Measurements from ENCODE around the gene MPPED2.

The MPPED2 gene

DNA sequence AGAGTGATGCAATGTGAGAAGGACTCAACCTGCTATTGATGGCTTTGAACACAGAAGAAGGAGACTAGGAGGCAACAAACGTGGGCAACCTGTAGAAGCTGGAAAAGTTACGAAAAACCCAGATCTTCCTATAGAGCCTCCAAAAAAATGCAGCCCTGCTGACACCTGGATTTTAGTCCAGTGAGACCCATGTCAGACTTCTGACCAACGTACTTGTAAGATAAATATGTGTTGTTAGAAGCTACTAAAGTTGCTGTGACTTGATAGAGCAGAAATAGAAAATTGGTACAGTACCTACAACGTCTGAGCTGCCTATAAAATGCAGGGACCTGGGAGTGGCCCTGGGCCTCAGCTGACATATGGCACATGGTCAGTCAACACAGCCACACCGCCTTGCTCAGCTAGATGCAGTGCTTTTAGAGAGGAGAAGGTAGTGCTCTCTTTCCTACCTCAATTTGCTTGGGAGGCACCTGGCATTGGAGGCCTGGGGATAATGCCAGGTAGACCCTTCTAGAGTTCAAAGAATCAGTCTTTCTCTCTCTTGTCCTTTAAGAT lies 165.8 kb downstream of the MPPED2 start:
- no peak for DNase-seq (ENCODE audit: low read depth)

DNA sequence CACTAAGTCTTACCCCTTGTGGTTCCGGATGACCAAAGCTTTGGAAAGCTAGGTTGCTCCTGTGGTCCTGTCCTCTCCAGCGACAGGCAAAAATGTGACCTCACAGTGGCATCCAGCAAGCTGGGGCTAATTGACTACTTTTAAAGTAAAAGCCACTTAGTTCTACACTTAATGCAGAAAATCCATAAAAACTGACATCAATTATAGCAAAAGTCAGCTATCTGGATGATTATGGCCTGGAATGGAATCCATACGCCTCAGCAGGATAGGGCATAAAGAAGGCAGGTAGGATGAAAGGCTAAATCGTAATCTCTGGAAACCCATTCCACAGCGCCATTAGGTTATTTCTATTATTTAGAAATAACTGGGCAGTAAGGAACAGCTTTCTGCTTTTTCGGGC lies 171.3 kb downstream of the MPPED2 start:
- DNase-seq (ENCODE audit: low read depth): no peak

DNA sequence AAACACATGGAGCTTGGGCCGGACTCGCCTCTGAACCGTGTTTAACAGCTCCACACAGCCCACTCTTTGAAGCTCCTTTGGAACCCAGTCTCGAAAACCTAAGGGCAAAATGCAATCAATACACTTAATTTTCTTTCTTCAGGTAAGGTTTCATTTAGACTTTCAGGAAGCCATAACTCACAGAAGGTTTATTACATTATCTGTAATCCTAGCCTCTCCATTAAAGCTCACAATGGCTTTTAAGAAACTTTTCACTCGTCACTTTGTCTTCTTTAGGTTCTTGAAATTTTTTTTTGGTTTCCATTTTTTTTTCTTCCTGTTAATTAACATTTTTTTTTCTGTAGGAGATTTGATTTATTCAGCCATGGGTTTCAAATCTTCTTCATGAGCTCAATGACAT lies 171.9 kb downstream of the MPPED2 start:
- DNase-seq (ENCODE audit: low read depth): no peak

DNA sequence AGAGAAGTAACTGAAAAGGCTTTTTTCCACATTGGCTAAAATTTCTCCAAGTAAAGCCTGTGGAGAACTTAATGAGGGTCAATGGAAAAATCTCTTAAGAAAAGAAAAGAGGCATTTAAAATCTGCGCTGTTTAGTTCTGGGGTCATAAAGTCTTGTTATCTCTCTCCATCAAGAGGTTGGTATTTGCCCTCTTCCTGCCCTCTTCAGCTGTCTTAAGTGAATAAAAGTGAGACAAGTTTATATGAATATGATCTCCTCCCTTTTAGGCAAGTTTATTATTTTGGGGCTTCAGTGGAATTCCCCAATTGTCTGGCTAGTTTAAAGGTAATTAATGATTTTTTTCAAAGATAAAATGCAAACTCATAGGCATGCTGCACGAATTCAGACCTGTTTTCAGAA lies 173.6 kb downstream of the MPPED2 start:
- no peak for DNase-seq (ENCODE audit: low read depth)

DNA sequence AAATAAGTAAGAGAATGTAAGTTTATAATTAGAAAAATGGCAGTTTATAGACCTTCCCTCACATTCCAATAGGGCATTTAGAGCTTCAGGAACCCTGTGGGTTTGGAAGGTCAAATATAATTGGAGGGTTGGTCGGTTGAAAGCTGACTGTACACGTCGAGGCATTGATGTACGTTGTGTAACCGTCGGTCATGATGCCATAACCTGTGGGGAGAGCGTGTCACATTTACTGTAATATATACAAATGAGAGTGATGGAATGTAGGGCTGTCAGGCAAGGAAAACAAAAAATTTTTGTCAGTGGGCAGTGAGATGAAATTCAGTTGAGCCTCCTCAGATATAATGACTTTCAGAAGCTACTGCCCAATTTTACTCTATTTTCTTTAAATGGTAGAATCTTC lies 174.8 kb downstream of the MPPED2 start:
- DNase-seq (ENCODE audit: low read depth): no peak

DNA sequence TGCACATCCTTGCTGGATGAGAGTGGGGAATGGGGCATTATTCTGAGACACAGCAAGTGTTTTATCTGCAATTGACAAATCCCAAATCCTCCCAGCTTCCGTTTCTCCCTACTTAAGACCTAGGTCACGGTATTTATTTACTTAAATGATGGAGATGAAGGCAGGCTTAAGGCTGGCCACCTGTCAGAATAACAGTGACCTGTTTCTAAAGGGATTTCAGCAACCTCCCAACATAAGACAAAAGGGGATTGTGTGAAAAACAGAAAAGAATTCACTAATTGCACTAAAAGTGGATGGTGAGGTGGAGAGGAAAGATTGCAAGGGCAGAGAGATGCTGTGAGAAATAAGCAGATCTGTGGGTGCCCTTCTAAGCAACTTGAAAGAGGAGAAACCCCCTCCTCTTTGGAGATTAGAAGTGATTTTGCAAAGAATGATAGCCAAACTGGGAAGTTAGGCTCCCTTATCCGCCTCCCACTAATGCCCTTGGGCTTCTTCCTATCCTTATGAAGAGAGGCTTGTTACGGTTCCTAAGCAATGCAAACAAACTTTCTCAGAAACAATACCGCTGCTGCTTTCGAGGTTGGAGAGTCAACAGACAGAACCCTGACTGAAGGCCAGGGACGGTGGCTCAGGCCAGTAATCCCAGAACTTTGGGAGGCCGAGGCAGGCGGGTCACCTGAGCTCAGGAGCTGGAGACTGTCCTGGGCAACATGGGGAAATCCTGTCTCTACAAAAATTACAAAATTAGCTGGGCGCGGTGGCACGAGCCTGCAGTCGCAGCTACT lies 179.0 kb downstream of the MPPED2 start:
- DNase-seq (ENCODE audit: low read depth): no peak

DNA sequence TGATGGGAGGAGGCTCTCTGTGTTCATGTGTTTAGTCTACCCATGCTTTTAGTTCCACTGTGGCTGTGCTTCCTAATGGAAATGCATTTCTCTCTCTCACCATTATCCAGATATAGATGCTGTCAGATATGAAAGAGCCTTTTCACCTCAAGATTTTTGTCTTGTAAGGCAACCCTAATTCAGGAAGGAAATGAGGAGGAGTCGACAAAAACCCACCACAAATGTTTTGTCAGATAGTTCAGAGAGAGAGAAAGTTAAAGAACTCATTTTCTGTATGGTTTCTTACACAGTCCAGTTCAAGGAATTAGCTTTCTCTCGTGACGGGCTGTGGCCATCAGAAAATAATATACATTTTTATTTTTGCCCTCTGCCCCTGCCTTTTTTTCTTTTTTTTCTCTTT lies 180.8 kb downstream of the MPPED2 start:
- DNase-seq (ENCODE audit: low read depth): no peak

DNA sequence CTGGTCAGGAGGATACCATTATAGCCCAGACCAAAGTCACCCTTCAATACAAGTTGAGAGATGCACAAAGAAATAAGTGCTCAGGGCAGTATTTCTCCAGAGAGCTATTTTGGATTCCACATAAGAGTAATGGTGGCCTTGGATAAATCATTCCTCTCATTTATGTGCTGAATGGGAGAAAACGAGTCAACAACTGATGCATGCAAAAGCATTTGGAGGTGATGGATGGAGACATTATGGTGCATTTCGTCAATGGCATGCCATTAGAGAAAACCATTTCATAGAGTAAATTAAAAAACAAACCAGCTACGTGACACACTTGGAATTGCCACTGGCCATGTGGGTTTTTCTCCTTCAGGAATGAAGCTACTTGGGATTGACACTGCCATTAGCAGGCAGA lies 182.0 kb downstream of the MPPED2 start:
- DNase-seq (ENCODE audit: low read depth): no peak

DNA sequence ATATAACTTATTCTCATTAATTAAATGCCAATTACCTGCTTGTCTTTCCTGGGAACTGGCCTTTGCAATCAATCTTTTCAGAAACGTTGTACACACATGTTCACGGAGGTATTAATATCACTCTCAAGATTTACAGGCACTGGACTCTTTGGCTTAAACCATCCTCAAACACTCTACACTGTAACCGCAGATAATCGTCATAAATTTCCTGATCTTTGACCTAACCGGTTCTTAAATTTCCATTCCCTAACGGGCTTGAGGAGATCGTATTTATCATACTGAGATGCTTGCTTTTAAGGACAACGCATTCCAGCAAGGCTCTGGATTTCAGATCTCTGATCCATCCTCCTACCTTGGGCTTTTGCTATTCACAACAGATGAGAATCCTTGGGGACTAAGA lies 190.4 kb downstream of the MPPED2 start:
- no peak for DNase-seq (ENCODE audit: low read depth)

DNA sequence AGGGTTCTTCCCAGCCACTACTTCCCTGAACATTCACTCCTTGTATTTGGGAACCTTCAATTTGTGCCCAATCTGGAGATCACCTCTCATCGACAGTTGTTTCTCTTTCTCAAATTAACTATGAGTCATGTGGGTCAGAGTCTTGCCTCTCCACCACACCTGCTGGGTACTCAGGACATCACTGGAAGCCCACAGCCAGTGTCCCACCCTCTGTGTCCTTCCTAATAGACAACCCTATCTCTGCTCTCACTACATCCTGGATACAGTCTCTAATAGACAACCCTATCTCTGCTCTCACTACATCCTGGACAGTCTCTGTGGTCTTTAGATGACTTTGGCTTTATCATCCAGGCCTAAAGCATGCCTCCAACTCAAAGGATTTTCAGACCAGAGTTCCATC lies 193.1 kb downstream of the MPPED2 start:
- no peak for DNase-seq (ENCODE audit: low read depth)

DNA sequence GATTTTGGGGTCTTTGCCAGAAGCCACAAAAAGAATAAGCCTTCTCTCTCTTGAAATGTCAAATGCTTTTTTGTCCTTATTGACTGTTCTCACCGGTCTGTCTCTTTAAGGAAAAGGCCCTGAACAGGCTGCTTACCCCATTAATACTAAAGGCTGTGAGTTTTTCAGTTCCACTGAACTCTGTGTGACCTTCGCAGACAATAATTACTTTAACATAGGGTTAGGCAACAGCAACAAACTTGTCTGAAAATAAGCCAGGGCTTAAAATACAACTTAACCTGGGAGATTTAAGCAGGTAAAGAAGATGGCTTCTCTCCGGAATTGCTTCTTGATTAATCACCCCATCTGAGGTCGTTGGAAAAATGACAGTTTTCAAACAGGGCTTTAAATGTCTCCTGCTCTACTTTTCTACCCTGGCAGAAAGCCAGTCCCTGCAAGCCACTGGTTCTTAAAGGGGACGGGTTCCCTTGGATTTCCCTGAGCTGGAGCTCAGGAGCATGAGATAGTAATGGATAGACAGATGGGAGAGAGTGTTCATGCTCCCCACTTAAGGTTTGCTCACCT lies 193.8 kb downstream of the MPPED2 start:
- DNase-seq (ENCODE audit: low read depth): no peak

DNA sequence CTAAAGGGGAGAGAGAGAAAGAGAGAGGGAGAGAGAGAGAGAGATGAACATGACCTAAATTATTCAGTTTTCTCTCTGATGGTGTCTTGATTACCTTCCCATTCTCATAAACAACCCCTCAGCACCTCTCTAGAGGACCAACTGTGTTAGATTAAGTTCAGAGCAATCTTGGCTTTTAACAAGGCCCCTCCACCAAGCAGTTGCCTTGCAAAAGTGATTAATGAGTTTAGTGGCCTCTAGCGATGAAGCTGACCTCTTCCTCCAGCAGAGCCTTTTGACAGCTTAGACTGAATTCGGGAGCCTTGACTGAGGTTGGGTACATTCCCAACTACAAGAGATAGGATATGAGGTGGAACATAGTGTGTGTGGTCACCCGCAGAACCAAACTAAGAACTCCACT lies 197.2 kb downstream of the MPPED2 start:
- DNase-seq (ENCODE audit: low read depth): no peak

DNA sequence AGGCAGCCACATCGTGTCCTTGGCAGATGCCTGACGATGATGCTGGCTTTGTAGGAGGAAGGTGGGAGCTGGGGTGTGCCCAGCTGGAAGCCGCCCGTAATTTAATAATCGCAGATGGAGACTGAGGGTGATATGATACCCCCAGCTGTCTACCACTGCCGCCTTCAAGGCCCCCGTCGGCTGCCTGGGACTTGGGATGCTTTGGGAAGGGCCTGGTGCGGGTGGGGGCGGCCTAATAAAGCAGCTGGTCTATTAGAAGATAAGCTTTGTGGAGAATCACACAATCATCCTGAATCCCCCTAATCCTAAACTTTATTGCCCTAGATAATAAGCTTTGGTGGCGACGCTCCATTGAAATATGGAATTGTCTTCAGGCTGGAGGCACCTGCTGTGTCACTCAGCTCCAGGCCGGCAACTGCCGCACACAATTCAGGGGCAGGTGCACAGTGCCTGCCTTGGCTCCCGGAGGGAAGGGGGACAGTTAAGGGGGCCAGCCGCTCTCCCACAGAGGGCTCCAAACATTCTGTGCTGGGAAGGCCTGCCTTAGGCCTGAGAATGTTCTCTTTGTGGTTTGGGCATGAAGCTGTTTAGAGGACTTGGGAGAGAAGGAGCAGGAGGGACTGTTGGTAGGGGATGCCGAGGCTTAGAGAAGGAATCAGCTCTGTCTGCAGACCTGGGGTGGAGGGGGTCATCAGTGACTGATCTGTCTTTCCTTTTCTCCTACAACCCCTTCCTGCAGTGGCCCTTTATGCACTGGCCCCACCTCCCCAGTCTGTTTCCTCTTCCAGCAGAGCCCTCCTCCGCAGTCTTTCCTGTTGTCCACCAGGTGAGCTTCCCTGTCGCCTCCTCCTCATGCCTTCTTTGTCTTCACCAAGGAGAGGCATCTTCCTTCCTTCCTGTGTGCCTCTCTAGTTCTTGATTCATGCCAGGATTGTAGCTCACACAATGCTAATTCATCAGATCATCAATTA lies 198.0 kb downstream of the MPPED2 start:
- DNase-seq (ENCODE audit: low read depth): no peak

DNA sequence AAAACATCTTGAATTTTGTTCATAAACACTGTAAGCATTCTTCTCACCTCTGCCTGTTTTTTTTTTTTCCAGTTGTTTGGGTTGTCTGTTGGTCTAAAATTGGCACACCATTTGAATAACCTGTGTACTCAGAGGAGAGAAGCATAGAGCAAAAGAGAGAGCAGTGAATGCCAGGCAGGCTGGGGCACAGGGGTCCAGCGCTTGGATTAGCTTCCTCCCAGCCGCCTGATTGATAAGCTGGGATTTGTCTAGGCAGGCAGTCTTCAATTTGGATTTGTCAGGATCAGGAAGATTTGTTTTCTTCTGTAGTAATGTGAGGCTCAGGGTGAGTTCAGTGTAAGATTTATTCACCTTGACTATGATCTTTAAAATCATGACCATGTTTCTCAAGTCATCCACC lies 204.3 kb downstream of the MPPED2 start:
- no peak for DNase-seq (ENCODE audit: low read depth)

DNA sequence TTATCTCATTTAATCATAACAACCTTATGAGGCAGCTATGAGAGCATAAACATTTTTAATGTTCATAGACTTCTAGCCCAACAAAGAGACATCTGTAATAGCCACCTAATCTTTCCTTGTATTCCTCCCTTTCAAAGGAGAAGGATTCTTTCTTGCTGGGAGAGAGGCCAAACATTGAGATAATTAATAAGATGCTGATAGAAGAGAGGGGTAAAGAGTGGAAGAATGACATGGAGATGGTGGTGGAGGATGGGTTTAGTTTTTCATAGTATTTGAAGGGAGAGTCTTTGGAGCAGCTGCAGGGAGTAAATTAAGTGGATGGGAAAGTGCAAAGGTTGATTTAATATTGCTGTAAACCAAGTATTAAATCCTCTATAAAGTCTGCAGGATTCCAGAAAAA lies 205.3 kb downstream of the MPPED2 start:
- DNase-seq (ENCODE audit: low read depth): no peak

DNA sequence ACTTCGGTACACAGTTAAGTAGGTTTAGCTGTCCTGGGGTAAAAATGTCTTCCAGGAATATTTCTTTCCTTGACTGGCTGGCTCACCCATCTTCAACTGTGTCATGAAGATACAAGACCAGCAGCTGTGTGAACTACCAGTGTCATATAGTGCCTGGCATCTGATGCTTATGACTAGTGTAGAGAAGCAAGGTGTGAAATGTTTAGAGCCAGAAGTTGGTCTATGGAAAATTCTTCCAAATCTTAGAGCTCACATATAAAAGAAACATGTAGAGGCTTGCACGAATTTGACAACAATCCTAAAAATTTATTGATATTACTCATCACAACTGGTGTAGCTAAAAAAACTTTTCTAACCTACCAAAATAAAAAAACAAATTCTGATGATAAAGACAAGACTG lies 208.8 kb downstream of the MPPED2 start:
- no peak for DNase-seq (ENCODE audit: low read depth)

DNA sequence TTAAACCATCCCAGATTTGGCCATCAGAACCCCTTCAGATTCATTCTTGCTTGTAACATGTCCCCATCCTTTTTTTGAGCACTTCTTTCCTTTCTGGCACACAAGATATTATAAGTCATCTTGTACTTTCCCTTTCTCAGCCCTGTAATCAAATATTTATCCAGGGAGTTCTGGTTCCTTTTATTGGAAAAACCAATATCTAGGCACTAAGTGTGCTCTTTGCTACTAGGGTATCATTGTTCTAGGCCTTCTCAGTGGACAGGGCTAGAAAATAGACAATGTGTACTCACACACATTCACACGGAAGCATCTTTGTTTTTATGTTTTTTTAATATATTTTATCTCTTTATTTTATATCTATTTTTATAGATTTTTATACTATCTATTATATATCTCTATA lies 216.0 kb downstream of the MPPED2 start:
- no peak for DNase-seq (ENCODE audit: low read depth)

DNA sequence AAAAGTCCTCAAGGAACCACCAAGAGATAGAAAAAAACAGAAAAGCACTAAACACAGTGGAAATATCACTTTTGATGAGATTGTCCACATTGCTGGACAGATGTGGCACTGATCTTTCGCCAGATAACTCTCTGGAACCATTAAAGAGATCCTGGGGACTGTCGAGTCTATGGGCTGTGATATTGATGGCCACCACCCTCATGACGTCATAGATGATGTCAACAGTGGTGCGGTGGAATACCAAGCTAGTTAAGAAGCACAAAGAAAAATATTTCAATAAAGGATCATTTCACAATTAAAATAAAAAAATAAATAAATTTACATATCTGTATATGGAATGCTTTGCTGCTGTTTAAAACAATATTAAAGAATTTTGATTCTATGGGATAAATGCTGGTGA lies 217.8 kb downstream of the MPPED2 start:
- DNase-seq (ENCODE audit: low read depth): no peak

DNA sequence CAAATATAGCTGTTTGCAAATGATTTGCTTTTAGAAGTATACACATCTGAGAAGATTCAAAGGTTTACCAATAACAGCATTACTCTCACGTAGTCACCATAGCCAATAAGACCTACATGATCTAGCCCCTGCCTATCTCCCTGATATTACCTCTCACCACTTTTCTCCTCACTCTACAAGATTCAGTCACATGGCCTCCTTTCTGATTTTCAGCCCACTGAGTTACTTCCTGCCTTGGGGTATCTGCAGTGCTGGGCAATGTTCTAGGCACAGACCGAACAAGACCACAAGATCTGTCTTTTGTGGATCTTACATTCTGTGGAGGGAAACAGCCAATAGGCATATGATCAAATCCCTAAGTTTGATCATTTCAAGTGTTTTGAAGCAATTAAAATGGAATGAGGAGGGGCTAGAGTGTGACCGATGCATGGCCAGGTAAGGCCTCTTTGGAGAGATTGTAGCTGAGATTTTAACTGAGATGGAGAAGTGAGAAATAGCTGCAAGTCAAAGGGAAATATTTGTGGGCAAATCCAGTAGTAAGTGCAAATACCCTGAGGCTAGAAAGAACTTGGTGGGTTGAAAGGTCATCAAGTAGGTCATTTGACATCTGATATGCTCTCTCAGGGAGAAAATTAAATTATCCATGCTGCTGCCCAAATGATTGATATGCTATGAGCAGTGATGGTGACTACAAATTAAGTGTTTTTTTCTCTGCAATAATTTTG lies 220.2 kb downstream of the MPPED2 start:
- no peak for DNase-seq (ENCODE audit: low read depth)

DNA sequence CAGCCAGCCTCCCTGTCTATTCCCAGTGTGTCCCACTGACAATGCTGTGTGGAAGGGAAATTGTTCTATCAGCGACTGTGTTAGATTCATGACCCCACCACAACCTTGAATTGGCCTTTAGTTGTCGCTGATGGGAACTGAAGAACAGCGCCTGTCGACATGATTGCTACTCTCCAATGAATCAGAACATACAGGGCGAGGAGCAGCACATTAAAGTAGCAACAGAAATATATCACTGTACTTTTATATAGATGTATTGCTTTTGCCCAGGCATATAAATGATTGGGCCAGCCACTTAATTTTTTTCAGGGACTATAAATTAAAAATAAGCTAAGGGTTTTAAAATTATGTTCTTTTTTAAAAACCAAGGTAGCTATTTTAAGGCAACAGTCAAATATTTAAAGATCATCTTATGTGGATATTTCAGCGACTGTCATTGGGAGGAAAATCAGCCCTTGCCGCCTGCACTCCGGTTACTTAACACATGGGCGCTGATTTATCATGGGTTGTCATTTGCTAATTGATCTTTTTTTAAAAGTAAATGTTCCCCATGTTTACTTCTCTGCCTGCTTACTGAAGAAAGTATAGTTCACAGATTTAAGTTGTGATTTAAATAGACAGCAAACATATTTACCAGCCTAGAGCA lies 221.2 kb downstream of the MPPED2 start:
- DNase-seq (ENCODE audit: low read depth): no peak

DNA sequence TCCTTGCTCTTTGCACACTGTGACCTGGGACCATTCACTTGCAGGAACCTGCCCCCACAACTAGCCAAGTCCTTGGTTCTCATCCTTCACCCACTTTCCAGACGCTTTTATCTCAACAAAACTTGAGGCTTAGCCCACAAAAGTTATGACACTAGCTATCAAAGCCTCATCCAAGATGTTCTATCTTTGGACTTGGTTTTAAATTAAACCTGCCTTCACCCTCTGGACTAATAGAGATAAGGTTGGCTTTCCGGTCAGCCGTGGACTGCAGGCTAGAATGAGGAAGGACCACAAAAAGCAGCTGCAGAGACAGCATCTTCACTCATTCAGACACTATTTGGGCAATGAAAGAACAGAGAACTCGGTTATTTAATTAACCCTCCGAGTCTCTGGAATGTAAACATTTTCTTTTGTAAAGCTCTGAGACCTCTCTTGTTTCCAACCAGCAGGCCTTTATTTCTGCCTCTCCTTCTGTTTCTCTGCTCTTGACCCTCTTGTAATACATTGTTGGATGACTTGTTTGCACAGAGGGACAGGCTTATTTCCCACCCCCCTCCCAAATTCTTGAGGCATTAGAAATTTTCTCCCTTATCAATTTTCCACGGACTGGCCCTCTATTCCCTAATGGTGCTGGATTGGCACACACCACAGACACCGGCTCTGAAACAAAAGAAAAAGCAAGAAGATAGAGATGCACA lies 221.9 kb downstream of the MPPED2 start:
- no peak for DNase-seq (ENCODE audit: low read depth)
